CD4-positive, CD25-positive, alpha-beta regulatory T cell (primary cell): ENCODE measurements around the gene OR5J2. TPM values are rescaled to one million over a fixed set of nuclear protein-coding genes. Genes with fewer than 3 reads are reported as not detected.
"Not testable (repeated sequence)": the region's sequence is repeated elsewhere in the genome, so short reads cannot be mapped to it uniquely, and the experiment has no call there.

Source experiments
- ATAC-seq, 2 donors: fragments of 150-1000 bp; cut with Tn5 transposase; one replicate each; pipeline ENCODE4 v1.10.0; 2021; ENCODE audit warnings: low read depth in 2 of 2, moderate number of reproducible peaks in 2 of 2, moderate library complexity in 1 of 2
- DNase-seq, 3 donors: peaks; one replicate each; pipeline versions ENCODE4 v3.0.0 to v3.0.0-alpha.2; 2012 to 2022; ENCODE audit warnings: mixed read lengths in 1 of 3
- H3K27ac ChIP-seq: one replicate; pipeline ENCODE4 v1.7.0; 2013; ENCODE audit warnings: mild to moderate bottlenecking, low read length; ENCODE audit not compliant: insufficient read depth, poor library complexity, severe bottlenecking
- H3K27me3 ChIP-seq: one replicate; pipeline ENCODE4 v1.7.0; 2013; ENCODE audit warnings: low read length; ENCODE audit not compliant: control insufficient read depth, insufficient read depth
- H3K36me3 ChIP-seq: one replicate; pipeline ENCODE4 v1.7.0; 2013; ENCODE audit warnings: mild to moderate bottlenecking, low read length, moderate library complexity; ENCODE audit not compliant: control insufficient read depth, insufficient read depth
- H3K4me1 ChIP-seq: 2 replicates; pipeline ENCODE4 v1.7.0; 2013; ENCODE audit warnings: mild to moderate bottlenecking, low read length; ENCODE audit not compliant: insufficient read depth, control insufficient read depth, poor library complexity, severe bottlenecking
- H3K4me3 ChIP-seq: one replicate; pipeline ENCODE4 v1.7.0; 2013; ENCODE audit warnings: low read depth, mild to moderate bottlenecking, low read length, moderate library complexity
- H3K9me3 ChIP-seq, 2 experiments: 1 replicate in 1 of 2; 2 replicates in 1 of 2; pipeline ENCODE4 v1.7.0; 2013; ENCODE audit warnings: low read length in 2 of 2, mild to moderate bottlenecking in 1 of 2, moderate library complexity in 1 of 2; ENCODE audit not compliant: control insufficient read depth in 2 of 2
- H3K27ac Mint-ChIP-seq, 3 donors: one replicate each; pipeline ENCODE4 v1.8.0; 2020 to 2022; ENCODE audit warnings: mild to moderate bottlenecking in 3 of 3, mixed read lengths in 3 of 3, moderate library complexity in 2 of 3
- H3K27me3 Mint-ChIP-seq: one replicate; pipeline ENCODE4 v1.8.0; 2022; ENCODE audit warnings: mild to moderate bottlenecking, mixed read lengths
- H3K36me3 Mint-ChIP-seq: one replicate; pipeline ENCODE4 v1.8.0; 2020; ENCODE audit warnings: mixed read lengths
- H3K4me1 Mint-ChIP-seq, 4 donors: one replicate each; pipeline ENCODE4 v1.8.0; 2020 to 2022; ENCODE audit warnings: mixed read lengths in 4 of 4, mild to moderate bottlenecking in 1 of 4
- H3K4me3 Mint-ChIP-seq, 4 donors: one replicate each; pipeline ENCODE4 v1.8.0; 2020 to 2022; ENCODE audit warnings: mild to moderate bottlenecking in 4 of 4, mixed read lengths in 4 of 4, moderate library complexity in 3 of 4
- H3K9me3 Mint-ChIP-seq, 7 donors: one replicate each; pipeline ENCODE4 v1.8.0; 2020 to 2022; ENCODE audit warnings: mixed read lengths in 7 of 7, mild to moderate bottlenecking in 3 of 7, moderate library complexity in 2 of 7
- polyA plus RNA-seq, 4 donors: library from polyadenylated mRNA; unstranded; fragments of 300-500 nt; fragmentation: Illumina TruSeq; gene quantifications; one replicate each; pipeline ENCODE4 v1.2.3, GENCODE V29; 2021
- total RNA-seq: library from RNA; stranded (reverse); gene quantifications from one replicate; pipeline ENCODE4 v1.2.3, GENCODE V29; 2022

OR5J2 gene
- total and polyA plus RNA-seq, 5 donors from 2014 or later: not detected

GRCh38 chr11:56183459-56183858 lies 7.0 kb downstream of the OR5J2 start:
- no peak overlapping the region for H3K4me3 Mint-ChIP-seq
- Histone ChIP-seq H3K4me3 (no peak overlapping the region), H3K27me3 (no peaks in the 10 kb centered on the region), H3K9me3 (peaks cover 0 to 9% of the 10 kb centered on the region in 2 experiments), H3K36me3 (no peaks in the 10 kb centered on the region), H3K27ac (no peak overlapping the region), H3K4me1 (no peaks in the 10 kb centered on the region)
- H3K27me3 Mint-ChIP-seq: no peaks in the 10 kb centered on the region
- ATAC-seq (no peak), DNase-seq (no peak)
- peaks cover 5 to 14% (median 11%) of the 10 kb centered on the region in 7 donors for H3K9me3 Mint-ChIP-seq
- H3K36me3 Mint-ChIP-seq: no peaks in the 10 kb centered on the region
- no peak overlapping the region for H3K27ac Mint-ChIP-seq
- no peaks in the 10 kb centered on the region for H3K4me1 Mint-ChIP-seq

GRCh38 chr11:56188602-56189001 lies 12.2 kb downstream of the OR5J2 start:
- Histone ChIP-seq H3K9me3 (peaks cover 0 to 5% of the 10 kb centered on the region in 2 experiments), H3K27me3 (no peaks in the 10 kb centered on the region), H3K27ac (no peak overlapping the region), H3K4me3 (no peak overlapping the region), H3K4me1 (no peaks in the 10 kb centered on the region), H3K36me3 (no peaks in the 10 kb centered on the region)
- Mint-ChIP-seq H3K27ac (no peak overlapping the region), H3K27me3 (no peaks in the 10 kb centered on the region), H3K9me3 (peaks cover 3 to 12% (median 7%) of the 10 kb centered on the region in 7 donors), H3K4me3 (no peak overlapping the region), H3K4me1 (no peaks in the 10 kb centered on the region), H3K36me3 (no peaks in the 10 kb centered on the region)
- DNase-seq (no peak), ATAC-seq (no peak)

GRCh38 chr11:56196705-56197104 lies 20.3 kb downstream of the OR5J2 start:
- H3K36me3 Mint-ChIP-seq: no peaks in the 10 kb centered on the region
- H3K9me3 ChIP-seq: no peaks in the 10 kb centered on the region
- no peaks in the 10 kb centered on the region for H3K27me3 ChIP-seq
- no peaks in the 10 kb centered on the region for H3K4me1 Mint-ChIP-seq
- no peak for ATAC-seq
- H3K4me3 Mint-ChIP-seq: no peak overlapping the region
- H3K4me3 ChIP-seq: no peak overlapping the region
- H3K36me3 ChIP-seq: no peaks in the 10 kb centered on the region
- no peak overlapping the region for H3K27ac ChIP-seq
- no peaks in the 10 kb centered on the region for H3K4me1 ChIP-seq
- no peak for DNase-seq
- H3K9me3 Mint-ChIP-seq: peaks cover 0 to 14% (median 6%) of the 10 kb centered on the region in 7 donors
- no peak overlapping the region for H3K27ac Mint-ChIP-seq
- H3K27me3 Mint-ChIP-seq: no peaks in the 10 kb centered on the region

- H3K27me3 ChIP-seq: no peaks in the 10 kb centered on the region
- Mint-ChIP-seq H3K36me3 (no peaks in the 10 kb centered on the region), H3K27me3 (no peaks in the 10 kb centered on the region), H3K27ac (no peak overlapping the region), H3K9me3 (peaks cover 0 to 14% (median 6%) of the 10 kb centered on the region in 7 donors), H3K4me3 (no peak overlapping the region), H3K4me1 (no peaks in the 10 kb centered on the region)
- no peak overlapping the region for H3K27ac ChIP-seq
- no peak overlapping the region for H3K4me3 ChIP-seq
- H3K36me3 ChIP-seq: no peaks in the 10 kb centered on the region
- DNase-seq (no peak), ATAC-seq (no peak)
- H3K9me3 ChIP-seq: no peaks in the 10 kb centered on the region
- no peaks in the 10 kb centered on the region for H3K4me1 ChIP-seq
Observed at GRCh38 chr11:56197367-56197766, 20.9 kb downstream of the OR5J2 start.

GRCh38 chr11:56207790-56208189 lies 31.4 kb downstream of the OR5J2 start:
- H3K36me3 Mint-ChIP-seq: no peaks in the 10 kb centered on the region
- DNase-seq (no peak), ATAC-seq (no peak)
- H3K9me3 ChIP-seq: peaks cover 3 to 15% of the 10 kb centered on the region in 2 experiments
- H3K36me3 ChIP-seq: no peaks in the 10 kb centered on the region
- H3K4me1 Mint-ChIP-seq: no peaks in the 10 kb centered on the region
- no peak overlapping the region for H3K27ac Mint-ChIP-seq
- no peaks in the 10 kb centered on the region for H3K27me3 Mint-ChIP-seq
- H3K4me3 Mint-ChIP-seq: no peak overlapping the region
- H3K27ac ChIP-seq: no peak overlapping the region
- no peaks in the 10 kb centered on the region for H3K4me1 ChIP-seq
- peaks cover 0 to 22% (median 6%) of the 10 kb centered on the region in 7 donors for H3K9me3 Mint-ChIP-seq
- H3K27me3 ChIP-seq: no peaks in the 10 kb centered on the region
- H3K4me3 ChIP-seq: no peak overlapping the region

- H3K27ac ChIP-seq: no peak overlapping the region
- Mint-ChIP-seq H3K36me3 (no peaks in the 10 kb centered on the region), H3K27me3 (no peaks in the 10 kb centered on the region), H3K9me3 (peaks cover 0 to 40% (median 8%) of the 10 kb centered on the region in 7 donors), H3K4me1 (no peaks in the 10 kb centered on the region), H3K4me3 (no peak overlapping the region), H3K27ac (no peak overlapping the region)
- no peak for ATAC-seq
- H3K4me3 ChIP-seq: no peak overlapping the region
- H3K36me3 ChIP-seq: no peaks in the 10 kb centered on the region
- peaks cover 5 to 10% of the 10 kb centered on the region in 2 experiments for H3K9me3 ChIP-seq
- no peaks in the 10 kb centered on the region for H3K27me3 ChIP-seq
- H3K4me1 ChIP-seq: no peaks in the 10 kb centered on the region
- no peak for DNase-seq
Observed at GRCh38 chr11:56214537-56214936, 38.1 kb downstream of the OR5J2 start.

- H3K27me3 Mint-ChIP-seq, H3K4me3 Mint-ChIP-seq, ATAC-seq, H3K27me3 ChIP-seq, H3K4me3 ChIP-seq, DNase-seq, H3K36me3 Mint-ChIP-seq, H3K27ac ChIP-seq, H3K4me1 Mint-ChIP-seq, H3K27ac Mint-ChIP-seq, H3K9me3 ChIP-seq, H3K36me3 ChIP-seq, H3K4me1 ChIP-seq: not testable (repeated sequence)
- H3K9me3 Mint-ChIP-seq: peaks cover 0 to 50% (median 12%) of the 10 kb centered on the region in 7 donors
Observed at GRCh38 chr11:56219735-56220134, 43.3 kb downstream of the OR5J2 start.
